SK-N-SH (cell line): ENCODE measurements around the gene RAB4A. TPM values are rescaled to one million over a fixed set of nuclear protein-coding genes. Genes with fewer than 3 reads are reported as not detected.

Experiments
- CTCF ChIA-PET: fragments of 300-600, 350-600 bp; formaldehyde crosslinking; extraction: SDS; loops from one replicate; lab custom pipeline; 2021; lab: Yijun Ruan, JAX
- POLR2A ChIA-PET: fragments of 350-600 bp; sonication (Branson Sonifier 250); formaldehyde crosslinking; extraction: SDS; loops from one replicate; lab custom pipeline; 2020; ENCODE audit warnings: antibody characterized with exemption, inconsistent platforms; lab: Yijun Ruan, JAX
- DNase-seq: peaks from one replicate; pipeline ENCODE4 v3.0.0; 2012
- H2AFZ ChIP-seq: fragments of 200-600 bp; sonication (generic); 2 replicates; pipeline ENCODE4 v1.8.1; 2016; ENCODE audit warnings: antibody characterized with exemption, mild to moderate bottlenecking, low read depth
- H3F3A ChIP-seq: fragments of 200-600 bp; sonication (generic); replicated peaks from 2 replicates; pipeline ENCODE3; 2016; ENCODE audit warnings: antibody characterized with exemption, mild to moderate bottlenecking; ENCODE audit not compliant: insufficient read depth
- H3K27ac ChIP-seq, 2 experiments: fragments of 200-500 bp in 1 of 2; fragments of 200-600 bp in 1 of 2; sonication (Bioruptor generic) in 1 of 2; sonication (generic), shearing (Covaris generic) in 1 of 2; 2 replicates each; pipeline versions ENCODE4 v1.5.1 to v1.6.1; 2014 to 2016; ENCODE audit warnings: low read depth in 2 of 2, inconsistent platforms in 1 of 2, low read length in 1 of 2, mild to moderate bottlenecking in 1 of 2, mixed read lengths in 1 of 2
- H3K27me3 ChIP-seq: fragments of 200-600 bp; sonication (generic), shearing (Covaris generic); 2 replicates; pipeline ENCODE4 v1.6.1; 2016; ENCODE audit warnings: mixed run types; ENCODE audit not compliant: insufficient read depth
- H3K36me3 ChIP-seq, 2 experiments: fragments of 200-500 bp in 1 of 2; fragments of 200-600 bp in 1 of 2; sonication (Bioruptor generic) in 1 of 2; sonication (generic) in 1 of 2; replicated peaks in 1 of 2; 2 replicates each; pipeline versions ENCODE3 to v1.5.1; 2014 to 2016; ENCODE audit warnings: low read length in 1 of 2, mild to moderate bottlenecking in 1 of 2; ENCODE audit not compliant: insufficient read depth in 2 of 2, control insufficient read depth in 1 of 2
- H3K4me1 ChIP-seq, 2 experiments: fragments of 200-500 bp in 1 of 2; fragments of 200-600 bp in 1 of 2; sonication (Bioruptor generic) in 1 of 2; sonication (generic), shearing (Covaris generic) in 1 of 2; 2 replicates each; pipeline versions ENCODE4 v1.5.1 to v1.6.1; 2014 to 2016; ENCODE audit warnings: low read depth in 1 of 2, low read length in 1 of 2, mixed run types in 1 of 2; ENCODE audit not compliant: insufficient read depth in 2 of 2, control insufficient read depth in 1 of 2
- H3K4me2 ChIP-seq: fragments of 200-600 bp; sonication (generic), shearing (Covaris generic); 2 replicates; pipeline ENCODE4 v1.6.1; 2017; ENCODE audit warnings: mixed run types
- H3K4me3 ChIP-seq, 2 experiments: fragments of 200-500 bp in 1 of 2; fragments of 200-600 bp in 1 of 2; sonication (Bioruptor generic) in 1 of 2; sonication (generic), shearing (Covaris generic) in 1 of 2; 2 replicates each; pipeline versions ENCODE4 v1.5.1 to v1.8.1; 2014 to 2016; ENCODE audit warnings: low read depth in 2 of 2, inconsistent platforms in 1 of 2, low read length in 1 of 2, mild to moderate bottlenecking in 1 of 2, mixed read lengths in 1 of 2, moderate library complexity in 1 of 2
- H3K79me2 ChIP-seq: fragments of 200-600 bp; sonication (generic); 2 replicates; pipeline ENCODE4 v1.8.1; 2017; ENCODE audit warnings: mild to moderate bottlenecking; ENCODE audit not compliant: insufficient read depth
- H3K9ac ChIP-seq: fragments of 200-600 bp; sonication (generic); 2 replicates; pipeline ENCODE4 v1.6.1; 2017; ENCODE audit warnings: mixed run types
- H3K9me2 ChIP-seq: fragments of 200-600 bp; sonication (generic); 2 replicates; pipeline ENCODE4 v1.6.1; 2017; ENCODE audit warnings: mixed run types
- H3K9me3 ChIP-seq: fragments of 200-600 bp; sonication (generic); 2 replicates; pipeline ENCODE4 v1.6.1; 2017; ENCODE audit warnings: mixed run types, mild to moderate bottlenecking, moderate library complexity
- H4K20me1 ChIP-seq: fragments of 200-600 bp; sonication (generic); 2 replicates; pipeline ENCODE4 v1.6.1; 2017; ENCODE audit warnings: mild to moderate bottlenecking, mixed run types; ENCODE audit not compliant: insufficient read depth
- CTCF ChIP-seq: fragments of 200-600 bp; sonication (generic); IDR thresholded peaks from 2 replicates; pipeline ENCODE4 v1.6.1; 2017; ENCODE audit warnings: antibody characterized with exemption, mild to moderate bottlenecking, moderate library complexity
- EP300 ChIP-seq, 2 experiments: IDR thresholded peaks; 2 replicates each; pipeline versions ENCODE4 v1.4.0 to v1.6.1; 2012; ENCODE audit warnings: borderline replicate concordance in 1 of 2, low read depth in 1 of 2, low read length in 1 of 2
- GABPA ChIP-seq: IDR thresholded peaks from 2 replicates; pipeline ENCODE4 v1.4.0; 2012; ENCODE audit warnings: low read depth, mild to moderate bottlenecking
- GATA2 ChIP-seq: sonication (generic); formaldehyde crosslinking; IDR thresholded peaks from 2 replicates; pipeline ENCODE4 v1.5.0; 2020; ENCODE audit warnings: mild to moderate bottlenecking, missing genetic modification reagents
- NRF1 ChIP-seq: IDR thresholded peaks from 2 replicates; pipeline ENCODE4 v1.6.1; 2012; ENCODE audit warnings: low read depth, mild to moderate bottlenecking, low read length
- RAD21 ChIP-seq: IDR thresholded peaks from 2 replicates; pipeline ENCODE4 v1.6.1; 2012; ENCODE audit warnings: mild to moderate bottlenecking, low read length
- RCOR1 ChIP-seq: fragments of 150-350 bp; IDR thresholded peaks from 2 replicates; pipeline ENCODE4 v1.6.1; 2017; ENCODE audit warnings: antibody characterized with exemption, low read length
- RXRA ChIP-seq: IDR thresholded peaks from 2 replicates; pipeline ENCODE4 v1.4.0; 2012; ENCODE audit warnings: low read depth, mild to moderate bottlenecking, borderline replicate concordance
- TCF12 ChIP-seq: IDR thresholded peaks from 2 replicates; pipeline ENCODE4 v1.4.0; 2012
- YY1 ChIP-seq: IDR thresholded peaks from 2 replicates; pipeline ENCODE4 v1.4.0; 2012; ENCODE audit warnings: low read depth, mild to moderate bottlenecking
- ZBTB33 ChIP-seq: IDR thresholded peaks from 2 replicates; pipeline ENCODE4 v1.4.0; 2012; ENCODE audit warnings: low read depth, borderline replicate concordance
- WGBS: methylation state at CpG from one replicate; pipeline ENCODE4 v1.1.6; 2017; ENCODE audit warnings: low lambda C conversion rate; 5-methylcytosine and 5-hydroxymethylcytosine counted together
- polyA plus RNA-seq, 3 experiments: library from polyadenylated mRNA; depleted of rRNA; stranded (reverse); fragments of >200 nt; gene quantifications; 2 replicates each; pipeline ENCODE4 v1.2.3, GENCODE V29; 2012
- TF ChIP-seq, protein P1 (sequence below): IDR thresholded peaks from 2 replicates; pipeline ENCODE4 v1.6.1; 2012; ENCODE audit warnings: mild to moderate bottlenecking, low read depth, low read length, moderate library complexity
- TF ChIP-seq, protein P2 (sequence below): fragments of 150-350 bp; IDR thresholded peaks from 2 replicates; pipeline ENCODE4 v1.6.1; 2016; ENCODE audit warnings: mild to moderate bottlenecking, low read depth, low read length
- TF ChIP-seq, protein P3 (sequence below): IDR thresholded peaks from 2 replicates; pipeline ENCODE4 v1.4.0; 2012; ENCODE audit warnings: low read depth, borderline replicate concordance

The RAB4A gene
- polyA plus RNA-seq, 1 of the 3 experiments (the other 2 are of a cell fraction), result 28.1 TPM

GRCh38 chr1:229240532-229240931 is 30.4 kb upstream of the RAB4A start:
- H4K20me1 ChIP-seq, result no peaks in the 10 kb centered on the region
- H2AFZ ChIP-seq, result no peak overlapping the region
- no peak overlapping the region for H3K9ac ChIP-seq
- POLR2A ChIA-PET, result no interaction called here
- no peaks in the 10 kb centered on the region for H3K9me3 ChIP-seq
- H3K9me2 ChIP-seq, result no peaks in the 10 kb centered on the region
- no peaks in the 10 kb centered on the region for H3F3A ChIP-seq
- no peak for TF ChIP-seq EP300 (IDR thresholded peaks at IDR 0.05; ENCODE audit: borderline replicate concordance in 1 of 2, low read depth in 1 of 2, low read length in 1 of 2)
- no peak for TF ChIP-seq GABPA
- no peak for TF ChIP-seq CTCF
- TF ChIP-seq RAD21, result no peak
- TF ChIP-seq, all 33 proteins: peak for 0
- no peak for DNase-seq
- no peak overlapping the region for H3K27ac ChIP-seq
- no peak overlapping the region for H3K4me2 ChIP-seq
- H3K4me1 ChIP-seq, result no peaks in the 10 kb centered on the region; a peak in 1 of 4 replicates
- H3K27me3 ChIP-seq, result no peaks in the 10 kb centered on the region
- no peaks in the 10 kb centered on the region for H3K79me2 ChIP-seq
- H3K36me3 ChIP-seq, result no peaks in the 10 kb centered on the region
- H3K4me3 ChIP-seq, result no peak overlapping the region
- CTCF ChIA-PET, result interaction anchor here (0.7 to 1.5 kb wide), 2 partner anchors 13 to 576 kb away, joined by 3 read pairs; no protein-coding TSS in a partner anchor
- 36% methylated on average over 2 of the region's 3 CpGs for WGBS

DNA sequence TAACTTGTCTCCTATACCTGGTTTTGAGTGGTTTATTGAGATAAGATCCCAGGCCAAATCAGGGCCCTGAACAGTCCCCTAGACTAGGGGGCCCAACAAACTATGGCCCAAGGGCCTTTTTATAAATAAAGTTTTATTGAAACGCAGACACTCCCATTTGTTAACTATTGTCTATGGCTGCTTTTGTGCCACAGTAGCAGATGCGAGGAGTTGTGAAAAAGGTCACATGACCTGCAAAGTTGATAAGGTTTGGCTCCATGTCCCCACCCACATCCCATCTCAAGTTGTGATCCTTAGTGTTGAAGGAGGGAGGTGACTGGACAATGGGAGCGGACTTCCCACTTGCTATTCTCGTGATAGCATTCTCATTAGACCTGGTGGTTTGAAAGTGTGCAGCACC is 29.5 kb upstream of the RAB4A start:
- no peak overlapping the region for H3K9ac ChIP-seq
- no peaks in the 10 kb centered on the region for H3F3A ChIP-seq
- no peak overlapping the region for H3K4me3 ChIP-seq
- H3K9me3 ChIP-seq, result no peaks in the 10 kb centered on the region
- ChIA-PET CTCF (interaction anchor here (1.6 kb wide), 1 partner anchor 577 kb away, joined by 5 read pairs; no protein-coding TSS in a partner anchor), POLR2A (no interaction called here)
- 52% methylated on average over 4 of the region's 4 CpGs for WGBS
- no peak overlapping the region for H3K27ac ChIP-seq
- H3K79me2 ChIP-seq, result no peaks in the 10 kb centered on the region
- H2AFZ ChIP-seq, result no peak overlapping the region
- H3K36me3 ChIP-seq, result no peaks in the 10 kb centered on the region
- no peak overlapping the region for H3K4me2 ChIP-seq
- no peaks in the 10 kb centered on the region for H4K20me1 ChIP-seq
- no peak for DNase-seq
- H3K9me2 ChIP-seq, result no peaks in the 10 kb centered on the region
- H3K4me1 ChIP-seq, result no peaks in the 10 kb centered on the region; a peak in 1 of 4 replicates
- H3K27me3 ChIP-seq, result no peaks in the 10 kb centered on the region
- TF ChIP-seq, protein P1, sequence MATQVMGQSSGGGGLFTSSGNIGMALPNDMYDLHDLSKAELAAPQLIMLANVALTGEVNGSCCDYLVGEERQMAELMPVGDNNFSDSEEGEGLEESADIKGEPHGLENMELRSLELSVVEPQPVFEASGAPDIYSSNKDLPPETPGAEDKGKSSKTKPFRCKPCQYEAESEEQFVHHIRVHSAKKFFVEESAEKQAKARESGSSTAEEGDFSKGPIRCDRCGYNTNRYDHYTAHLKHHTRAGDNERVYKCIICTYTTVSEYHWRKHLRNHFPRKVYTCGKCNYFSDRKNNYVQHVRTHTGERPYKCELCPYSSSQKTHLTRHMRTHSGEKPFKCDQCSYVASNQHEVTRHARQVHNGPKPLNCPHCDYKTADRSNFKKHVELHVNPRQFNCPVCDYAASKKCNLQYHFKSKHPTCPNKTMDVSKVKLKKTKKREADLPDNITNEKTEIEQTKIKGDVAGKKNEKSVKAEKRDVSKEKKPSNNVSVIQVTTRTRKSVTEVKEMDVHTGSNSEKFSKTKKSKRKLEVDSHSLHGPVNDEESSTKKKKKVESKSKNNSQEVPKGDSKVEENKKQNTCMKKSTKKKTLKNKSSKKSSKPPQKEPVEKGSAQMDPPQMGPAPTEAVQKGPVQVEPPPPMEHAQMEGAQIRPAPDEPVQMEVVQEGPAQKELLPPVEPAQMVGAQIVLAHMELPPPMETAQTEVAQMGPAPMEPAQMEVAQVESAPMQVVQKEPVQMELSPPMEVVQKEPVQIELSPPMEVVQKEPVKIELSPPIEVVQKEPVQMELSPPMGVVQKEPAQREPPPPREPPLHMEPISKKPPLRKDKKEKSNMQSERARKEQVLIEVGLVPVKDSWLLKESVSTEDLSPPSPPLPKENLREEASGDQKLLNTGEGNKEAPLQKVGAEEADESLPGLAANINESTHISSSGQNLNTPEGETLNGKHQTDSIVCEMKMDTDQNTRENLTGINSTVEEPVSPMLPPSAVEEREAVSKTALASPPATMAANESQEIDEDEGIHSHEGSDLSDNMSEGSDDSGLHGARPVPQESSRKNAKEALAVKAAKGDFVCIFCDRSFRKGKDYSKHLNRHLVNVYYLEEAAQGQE, result no peak
- no peak for TF ChIP-seq TCF12
- no peak for TF ChIP-seq CTCF
- no peak for TF ChIP-seq RAD21
- TF ChIP-seq, protein P2, sequence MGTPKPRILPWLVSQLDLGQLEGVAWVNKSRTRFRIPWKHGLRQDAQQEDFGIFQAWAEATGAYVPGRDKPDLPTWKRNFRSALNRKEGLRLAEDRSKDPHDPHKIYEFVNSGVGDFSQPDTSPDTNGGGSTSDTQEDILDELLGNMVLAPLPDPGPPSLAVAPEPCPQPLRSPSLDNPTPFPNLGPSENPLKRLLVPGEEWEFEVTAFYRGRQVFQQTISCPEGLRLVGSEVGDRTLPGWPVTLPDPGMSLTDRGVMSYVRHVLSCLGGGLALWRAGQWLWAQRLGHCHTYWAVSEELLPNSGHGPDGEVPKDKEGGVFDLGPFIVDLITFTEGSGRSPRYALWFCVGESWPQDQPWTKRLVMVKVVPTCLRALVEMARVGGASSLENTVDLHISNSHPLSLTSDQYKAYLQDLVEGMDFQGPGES, result no peak
- TF ChIP-seq YY1, result no peak
- TF ChIP-seq, protein P3, sequence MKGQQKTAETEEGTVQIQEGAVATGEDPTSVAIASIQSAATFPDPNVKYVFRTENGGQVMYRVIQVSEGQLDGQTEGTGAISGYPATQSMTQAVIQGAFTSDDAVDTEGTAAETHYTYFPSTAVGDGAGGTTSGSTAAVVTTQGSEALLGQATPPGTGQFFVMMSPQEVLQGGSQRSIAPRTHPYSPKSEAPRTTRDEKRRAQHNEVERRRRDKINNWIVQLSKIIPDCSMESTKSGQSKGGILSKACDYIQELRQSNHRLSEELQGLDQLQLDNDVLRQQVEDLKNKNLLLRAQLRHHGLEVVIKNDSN, result no peak
- TF ChIP-seq EP300 (IDR thresholded peaks at IDR 0.05; ENCODE audit: borderline replicate concordance in 1 of 2, low read depth in 1 of 2, low read length in 1 of 2), result no peak
- no peak for TF ChIP-seq GATA2 (CRISPR knock-in tag)
- TF ChIP-seq RXRA, result no peak
- TF ChIP-seq NRF1, result no peak
- TF ChIP-seq ZBTB33, result no peak
- TF ChIP-seq RCOR1, result no peak
